ENCODE measurements around the gene PYGO2. TPM values are rescaled to one million over a fixed set of nuclear protein-coding genes. Genes with fewer than 3 reads are reported as not detected.

The PYGO2 gene
- total and polyA plus RNA-seq, 7 donors = 13.6 to 26.9 (median 16.8) TPM

DNA sequence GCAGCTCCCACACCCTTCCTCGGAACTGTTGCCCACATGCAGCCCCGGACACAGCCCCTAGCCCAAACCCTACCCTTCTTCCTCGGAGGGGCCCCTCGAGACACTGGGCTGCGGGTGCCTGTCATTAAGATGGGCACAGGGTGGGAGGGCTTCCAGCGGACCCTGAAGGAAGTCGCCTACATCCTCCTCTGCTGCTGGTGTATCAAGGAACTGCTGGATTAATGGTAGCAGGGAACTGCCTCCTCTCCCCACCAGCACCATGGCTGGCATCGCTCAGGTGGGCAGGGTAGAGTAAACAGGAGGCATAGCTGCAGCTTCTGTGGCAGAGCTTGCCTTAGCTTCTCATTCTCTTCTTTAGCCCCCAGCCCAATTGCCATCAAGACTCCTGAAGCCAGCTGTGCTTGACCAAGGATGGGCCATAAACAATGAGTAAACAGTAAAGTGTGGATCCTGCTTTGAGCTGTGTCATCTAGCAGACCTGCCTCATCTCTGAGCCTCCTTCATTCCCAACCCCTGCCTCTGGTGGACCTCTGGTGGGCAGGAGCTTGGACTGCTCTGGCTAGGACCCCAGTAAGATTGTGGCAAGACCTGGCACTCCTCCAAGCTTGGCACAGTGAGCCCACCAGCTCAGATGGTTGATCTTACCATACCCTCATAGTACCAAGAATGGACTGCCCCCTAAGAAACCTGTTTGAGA lies 32.1 kb upstream of the PYGO2 start, which contains the start of gene LENEP:
Gene LENEP (plus strand): TSS at position 15 of the 697 bp plus-strand sequence. CDS start 22 bp downstream, at position 37.
- WGBS, 2 donors = 78% methylated on average over 8 of the region's 8 CpGs
- H3K27me3 ChIP-seq = no peaks in the 10 kb centered on the region
- no peak for DNase-seq
- peaks cover 0 to 9% (median 6%) of the 10 kb centered on the region in 4 donors for H3K4me1 ChIP-seq
- TF ChIP-seq, protein P1, sequence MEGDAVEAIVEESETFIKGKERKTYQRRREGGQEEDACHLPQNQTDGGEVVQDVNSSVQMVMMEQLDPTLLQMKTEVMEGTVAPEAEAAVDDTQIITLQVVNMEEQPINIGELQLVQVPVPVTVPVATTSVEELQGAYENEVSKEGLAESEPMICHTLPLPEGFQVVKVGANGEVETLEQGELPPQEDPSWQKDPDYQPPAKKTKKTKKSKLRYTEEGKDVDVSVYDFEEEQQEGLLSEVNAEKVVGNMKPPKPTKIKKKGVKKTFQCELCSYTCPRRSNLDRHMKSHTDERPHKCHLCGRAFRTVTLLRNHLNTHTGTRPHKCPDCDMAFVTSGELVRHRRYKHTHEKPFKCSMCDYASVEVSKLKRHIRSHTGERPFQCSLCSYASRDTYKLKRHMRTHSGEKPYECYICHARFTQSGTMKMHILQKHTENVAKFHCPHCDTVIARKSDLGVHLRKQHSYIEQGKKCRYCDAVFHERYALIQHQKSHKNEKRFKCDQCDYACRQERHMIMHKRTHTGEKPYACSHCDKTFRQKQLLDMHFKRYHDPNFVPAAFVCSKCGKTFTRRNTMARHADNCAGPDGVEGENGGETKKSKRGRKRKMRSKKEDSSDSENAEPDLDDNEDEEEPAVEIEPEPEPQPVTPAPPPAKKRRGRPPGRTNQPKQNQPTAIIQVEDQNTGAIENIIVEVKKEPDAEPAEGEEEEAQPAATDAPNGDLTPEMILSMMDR (IDR thresholded peaks at IDR 0.05) = no peak
- TF ChIP-seq POLR2AphosphoS5 (IDR thresholded peaks at IDR 0.05) = no peak
- TF ChIP-seq EP300 (IDR thresholded peaks at IDR 0.05) = no peak
- TF ChIP-seq POLR2A (IDR thresholded peaks at IDR 0.05) = no peak
- no peaks in the 10 kb centered on the region for H3K9me3 ChIP-seq
- no peak within 1 kb of the TSS for H3K27ac ChIP-seq
- H3K36me3 ChIP-seq = peaks cover 0 to 36% (median 8%) of the 10 kb centered on the region in 4 donors
- no peak within 1 kb of the TSS for H3K4me3 ChIP-seq
- intact Hi-C loops (cut with DNase I) = no loop called here

DNA sequence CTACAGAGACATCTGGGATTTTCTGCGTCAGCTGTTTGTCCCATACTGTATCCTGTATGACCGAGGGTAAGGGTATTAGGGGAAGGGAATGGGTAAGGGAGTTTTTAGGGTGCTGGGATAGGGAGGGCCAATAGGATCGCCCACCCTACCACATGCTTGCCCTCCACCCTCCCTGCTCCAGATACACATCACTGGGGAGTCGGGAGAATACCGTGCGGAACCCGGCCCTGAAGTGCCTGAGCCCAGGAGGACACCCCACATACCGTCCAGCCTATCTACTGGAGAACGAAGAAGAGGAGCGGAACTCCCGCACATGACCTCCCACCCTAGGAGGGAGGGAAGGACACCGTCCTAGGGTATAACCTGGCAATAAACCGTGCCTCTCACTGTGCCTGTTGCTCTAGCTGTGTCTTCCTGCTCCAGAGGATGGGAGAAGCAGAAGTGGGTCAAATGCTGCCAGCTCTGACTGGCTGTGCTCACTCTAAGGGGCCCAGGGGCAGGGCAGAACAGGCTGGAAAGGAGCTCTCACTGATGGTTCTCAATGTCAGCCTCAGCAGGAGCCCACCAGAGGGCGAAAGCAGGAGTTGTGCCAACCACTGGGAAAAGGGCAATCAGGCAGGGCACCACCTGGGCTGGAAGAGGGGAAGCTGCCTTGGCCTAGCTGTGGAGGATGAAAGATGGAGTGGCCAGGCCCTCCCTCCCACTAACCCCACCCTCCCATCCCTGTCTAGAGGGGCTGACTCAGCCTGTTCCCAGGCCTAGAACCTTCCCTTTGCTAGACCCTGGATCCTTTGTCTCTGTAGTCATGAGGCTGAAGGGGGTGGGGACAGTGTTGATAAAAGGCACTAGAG lies 31.4 kb upstream of the PYGO2 start:
- H3K4me3 ChIP-seq = no peak overlapping the region
- no peaks in the 10 kb centered on the region for H3K27me3 ChIP-seq
- no peak for TF ChIP-seq POLR2A (IDR thresholded peaks at IDR 0.05)
- no peaks in the 10 kb centered on the region for H3K9me3 ChIP-seq
- H3K27ac ChIP-seq = no peak overlapping the region
- 81 to 86% methylated on average over 14 of the region's 14 CpGs for WGBS, 2 donors
- peaks cover 4 to 44% (median 15%) of the 10 kb centered on the region in 4 donors for H3K36me3 ChIP-seq
- no peak for DNase-seq
- intact Hi-C loops (cut with DNase I) = no loop called here
- H3K4me1 ChIP-seq = peaks cover 0 to 6% (median 3%) of the 10 kb centered on the region in 4 donors

DNA sequence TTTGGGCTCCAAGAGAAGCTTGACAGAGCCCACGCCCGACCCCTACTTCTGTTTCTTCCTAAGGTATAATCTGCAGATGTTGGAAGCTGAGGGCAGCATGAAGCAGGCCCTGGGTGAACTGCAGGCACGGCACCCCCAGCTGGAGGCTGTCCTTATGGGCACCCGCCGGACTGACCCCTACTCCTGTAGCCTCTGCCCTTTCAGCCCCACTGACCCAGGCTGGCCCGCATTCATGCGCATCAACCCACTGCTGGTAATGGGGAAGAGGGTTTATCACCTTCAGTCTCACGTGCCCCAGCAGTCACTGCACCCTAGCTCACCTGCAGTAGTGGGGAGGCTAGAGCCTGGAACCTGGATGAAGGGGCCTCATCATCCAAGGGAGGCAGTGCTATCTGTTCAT lies 28.7 kb upstream of the PYGO2 start:
- Histone ChIP-seq H3K27me3 (no peaks in the 10 kb centered on the region), H3K27ac (no peak overlapping the region), H3K36me3 (peaks cover 14 to 56% (median 21%) of the 10 kb centered on the region in 4 donors), H3K9me3 (no peaks in the 10 kb centered on the region), H3K4me1 (no peaks in the 10 kb centered on the region), H3K4me3 (no peak overlapping the region)
- intact Hi-C loops (cut with DNase I) = no loop called here
- WGBS, 2 donors = 94 to 95% methylated on average over 8 of the region's 8 CpGs
- TF ChIP-seq POLR2AphosphoS5 (IDR thresholded peaks at IDR 0.05) (no peak), POLR2A (IDR thresholded peaks at IDR 0.05) (no peak), EP300 (IDR thresholded peaks at IDR 0.05) (no peak)
- TF ChIP-seq, protein P1 (IDR thresholded peaks at IDR 0.05) = no peak
- DNase-seq = no peak

DNA sequence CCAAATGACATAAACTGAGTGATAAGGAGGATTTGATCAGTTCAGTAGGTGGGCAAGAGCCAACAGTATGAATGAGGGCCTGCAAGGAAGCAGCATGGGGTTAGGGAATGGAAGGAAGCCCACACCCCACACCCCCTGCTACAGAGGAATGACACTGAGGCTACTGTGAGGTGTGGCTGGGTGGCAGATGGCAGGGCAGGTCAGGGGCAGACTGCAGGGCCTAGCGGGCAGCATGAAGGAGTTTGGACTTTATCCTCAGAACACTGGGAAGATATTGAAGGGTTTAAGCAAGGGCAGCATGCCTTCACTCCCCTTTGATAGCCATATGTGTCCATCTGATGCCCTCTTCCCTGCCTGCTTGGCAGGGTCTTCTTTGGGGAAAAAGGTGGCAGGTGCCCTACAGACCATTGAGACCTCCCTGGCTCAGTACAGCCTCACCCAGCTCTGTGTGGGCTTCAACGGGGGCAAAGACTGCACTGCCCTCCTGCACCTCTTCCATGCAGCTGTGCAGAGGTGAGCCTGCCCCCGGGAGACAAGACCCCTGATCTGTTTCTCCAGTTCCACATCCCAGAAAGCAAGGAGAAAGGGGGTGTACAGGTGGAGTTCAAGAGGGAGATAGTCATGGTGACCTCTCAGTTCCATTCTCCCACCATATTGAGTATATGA lies 27.7 kb upstream of the PYGO2 start:
- Histone ChIP-seq H3K27ac (no peak overlapping the region), H3K36me3 (peaks cover 14 to 56% (median 21%) of the 10 kb centered on the region in 4 donors), H3K27me3 (no peaks in the 10 kb centered on the region), H3K4me3 (no peak overlapping the region), H3K4me1 (peaks cover 0 to 5% (median 3%) of the 10 kb centered on the region in 4 donors), H3K9me3 (no peaks in the 10 kb centered on the region)
- TF ChIP-seq POLR2AphosphoS5 (IDR thresholded peaks at IDR 0.05) (no peak), POLR2A (IDR thresholded peaks at IDR 0.05) (no peak), EP300 (IDR thresholded peaks at IDR 0.05) (no peak)
- TF ChIP-seq, protein P1 (IDR thresholded peaks at IDR 0.05) = no peak
- WGBS, 2 donors = 61 to 85% methylated on average over 3 of the region's 3 CpGs
- intact Hi-C loops (cut with DNase I) = no loop called here
- no peak for DNase-seq

Data from sigmoid colon (tissue), 7 donors.